Umbilical cord (tissue), 2 donors: ENCODE measurements around the gene MACF1. TPM values are rescaled to one million over a fixed set of nuclear protein-coding genes. Genes with fewer than 3 reads are reported as not detected.
"Not testable (repeated sequence)": the region's sequence is repeated elsewhere in the genome, so short reads cannot be mapped to it uniquely, and the experiment has no call there.

Source experiments
- DNase-seq: peaks from one replicate; pipeline ENCODE4 v3.0.0-alpha.2; 2015; ENCODE audit warnings: low spot score
- total RNA-seq: library from RNA; depleted of rRNA; stranded (reverse); fragments of >200 nt; gene quantifications from one replicate; pipeline ENCODE4 v1.2.3, GENCODE V29; 2014; ENCODE audit warnings: low replicate concordance; ENCODE audit not compliant: insufficient read depth

MACF1 gene
- total RNA-seq, 1 donor from 2014 or later = 584 TPM

- DNase-seq = no peak
Measured at GRCh38 chr1:39413902-39414528, 209.5 kb downstream of the MACF1 start.

GRCh38 chr1:39415553-39415952 is 211.1 kb downstream of the MACF1 start:
- DNase-seq = no peak

- DNase-seq = no peak
Measured at GRCh38 chr1:39416609-39417008, 212.1 kb downstream of the MACF1 start.

GRCh38 chr1:39418236-39418635 is 213.7 kb downstream of the MACF1 start:
- no peak for DNase-seq

GRCh38 chr1:39420493-39420892 is 216.0 kb downstream of the MACF1 start:
- no peak for DNase-seq

GRCh38 chr1:39422614-39423013 is 218.1 kb downstream of the MACF1 start:
- DNase-seq = no peak

- DNase-seq = no peak
Measured at GRCh38 chr1:39425151-39425550, 220.7 kb downstream of the MACF1 start.

GRCh38 chr1:39425634-39426033 is 221.1 kb downstream of the MACF1 start:
- no peak for DNase-seq

GRCh38 chr1:39426346-39426745 is 221.9 kb downstream of the MACF1 start:
- DNase-seq = no peak

- DNase-seq = no peak
Measured at GRCh38 chr1:39427374-39427773, 222.9 kb downstream of the MACF1 start.

- DNase-seq = no peak
Measured at GRCh38 chr1:39427912-39428311, 223.4 kb downstream of the MACF1 start.

- DNase-seq = no peak
Measured at GRCh38 chr1:39431927-39432326, 227.4 kb downstream of the MACF1 start.

- no peak for DNase-seq
Measured at GRCh38 chr1:39434797-39435395, 230.4 kb downstream of the MACF1 start.

GRCh38 chr1:39435597-39435996 is 231.1 kb downstream of the MACF1 start:
- no peak for DNase-seq

GRCh38 chr1:39436842-39437241 is 232.3 kb downstream of the MACF1 start:
- no peak for DNase-seq

GRCh38 chr1:39438042-39438441 is 233.5 kb downstream of the MACF1 start:
- DNase-seq = no peak

- no peak for DNase-seq
Measured at GRCh38 chr1:39440856-39441255, 236.4 kb downstream of the MACF1 start.

- no peak for DNase-seq
Measured at GRCh38 chr1:39441797-39442196, 237.3 kb downstream of the MACF1 start.

- DNase-seq = no peak
Measured at GRCh38 chr1:39445573-39445972, 241.1 kb downstream of the MACF1 start.

GRCh38 chr1:39446986-39447567 is 242.6 kb downstream of the MACF1 start:
- DNase-seq = no peak

- DNase-seq = not testable (repeated sequence)
Measured at GRCh38 chr1:39450041-39450440, 245.5 kb downstream of the MACF1 start.

- no peak for DNase-seq
Measured at GRCh38 chr1:39450956-39451606, 246.6 kb downstream of the MACF1 start.

GRCh38 chr1:39452081-39452480 is 247.6 kb downstream of the MACF1 start:
- no peak for DNase-seq
